ENCODE data around the gene DCTN2.

DNA sequence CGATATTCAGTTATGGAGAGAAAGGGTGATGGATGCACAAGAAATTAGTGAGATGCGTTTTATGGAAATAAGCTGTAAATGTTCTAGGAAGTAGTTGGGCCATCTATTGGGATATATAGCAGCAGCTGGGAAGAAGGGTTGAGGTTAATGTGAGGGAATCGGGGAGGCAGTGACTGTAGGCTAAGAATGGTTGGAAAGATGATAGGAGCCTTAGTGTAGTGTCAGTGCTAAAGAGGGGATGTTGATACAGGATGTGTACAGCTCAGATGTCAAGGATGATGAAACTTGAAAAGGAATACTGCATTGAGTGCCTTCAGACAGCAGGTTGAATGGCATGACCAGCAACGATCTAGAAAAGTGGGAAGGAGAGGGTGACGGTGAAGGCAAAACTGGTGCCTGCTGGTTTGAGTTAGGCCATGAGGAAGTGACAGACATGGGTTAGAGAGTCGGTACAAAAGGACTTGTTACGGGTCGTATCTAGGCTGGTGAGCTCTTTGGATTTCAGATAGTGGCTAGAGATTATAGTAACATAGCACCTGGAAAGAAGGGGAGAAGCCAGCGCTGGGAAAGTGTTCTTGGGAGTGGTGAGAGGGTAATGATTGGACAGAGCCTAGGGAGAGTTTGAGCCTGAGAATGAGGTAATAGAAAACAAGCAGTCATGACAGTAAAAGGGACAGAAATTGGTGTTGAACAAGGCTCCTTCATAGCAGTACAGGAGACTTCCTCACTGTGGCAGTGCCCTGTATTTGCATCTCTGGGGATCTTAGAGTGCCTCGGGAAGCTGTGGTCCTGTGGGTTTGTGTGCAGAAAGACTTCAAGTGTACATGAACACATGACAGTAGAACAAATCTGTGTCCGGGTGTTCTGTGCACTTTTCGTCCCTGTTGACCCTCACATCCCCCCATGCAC is 49.5 kb downstream of the DCTN2 start:
- TF ChIP-seq POLR2AphosphoS5 (IDR thresholded peaks at IDR 0.05) (no peak), POLR2A (IDR thresholded peaks at IDR 0.05; ENCODE audit: low read depth) (no peak)
